HG03354 (cell line): ENCODE data around the gene UTS2R.

Experiments used
- ATAC-seq: cut with Tn5 transposase; IDR thresholded peaks from one replicate; pipeline ENCODE4 v1.9.1; 2021; ENCODE audit warnings: mild to moderate bottlenecking; ENCODE audit not compliant: unreplicated experiment, poor library complexity, severe bottlenecking

Gene UTS2R

DNA sequence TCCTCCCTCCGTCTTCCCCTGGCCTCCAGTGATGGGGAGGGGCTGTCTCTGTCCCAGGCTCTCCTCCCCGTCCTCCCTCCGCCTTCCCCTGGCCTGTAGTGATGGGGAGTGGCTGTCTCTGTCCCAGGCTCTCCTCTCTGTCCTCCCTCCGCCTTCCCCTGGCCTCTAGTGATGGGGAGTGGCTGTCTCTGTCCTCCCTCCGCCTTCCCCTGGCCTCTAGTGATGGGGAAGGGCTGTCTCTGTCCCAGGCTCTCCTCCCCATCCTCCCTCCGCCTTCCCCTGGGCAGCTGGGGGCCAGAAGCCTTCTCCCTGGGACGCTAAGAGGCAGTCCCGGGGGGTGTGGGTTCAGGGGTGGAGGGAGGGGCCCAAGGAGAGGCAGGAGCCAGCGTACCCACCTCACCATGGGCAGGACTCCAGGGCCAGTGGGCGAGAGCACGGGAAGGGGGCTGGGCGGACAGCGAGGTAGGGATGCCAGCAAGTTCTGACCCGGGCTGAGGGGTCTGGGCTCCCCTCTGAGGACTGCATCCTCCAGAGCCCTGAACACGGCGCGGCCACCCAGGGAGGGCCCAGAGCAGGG, 14.8 kb downstream of the UTS2R start:
- ATAC-seq, result no peak

GRCh38 chr17:82386881-82387704, 15.5 kb downstream of the UTS2R start:
- no peak for ATAC-seq

GRCh38 chr17:82387705-82388106, 16.1 kb downstream of the UTS2R start:
- ATAC-seq, result no peak

- ATAC-seq, result no peak
Observed at GRCh38 chr17:82388223-82388921, 16.8 kb downstream of the UTS2R start.

DNA sequence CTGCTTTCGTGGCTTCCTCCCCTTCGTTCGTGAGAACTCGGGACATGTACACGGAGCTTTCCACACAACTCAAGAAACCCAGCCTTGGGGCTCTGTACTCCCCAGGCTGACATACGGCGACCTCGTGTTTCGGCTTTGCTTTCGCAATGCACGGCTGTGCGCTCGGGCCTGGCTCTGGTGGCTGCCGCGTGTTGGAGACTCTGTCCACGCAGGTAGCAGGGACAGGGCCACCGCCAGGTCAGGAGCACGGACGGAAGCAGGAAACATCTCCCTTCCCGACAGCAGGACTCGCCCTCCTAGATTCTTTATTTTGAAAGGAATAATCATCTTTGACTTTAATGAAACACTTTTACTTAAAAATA, 17.3 kb downstream of the UTS2R start:
- no peak for ATAC-seq

DNA sequence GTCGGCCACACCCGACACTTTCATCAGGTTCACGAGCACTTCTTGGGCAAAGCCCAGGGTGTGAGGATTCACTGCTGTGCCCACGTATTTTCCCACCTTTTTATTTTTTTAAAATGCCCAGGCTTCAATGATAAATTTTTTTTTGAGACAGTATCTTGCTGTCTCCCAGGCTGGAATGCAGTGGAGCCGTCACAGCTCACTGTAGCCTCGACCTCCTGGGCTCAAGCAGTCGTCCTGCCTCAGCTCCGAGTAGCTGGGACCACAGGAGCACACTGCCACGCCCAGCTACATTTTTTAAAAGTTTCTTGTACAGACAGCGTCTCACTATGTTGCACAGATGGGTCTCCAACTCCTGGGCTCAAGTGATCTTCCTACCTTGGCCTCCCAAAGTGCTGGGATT, 17.8 kb downstream of the UTS2R start:
- ATAC-seq, result no peak

DNA sequence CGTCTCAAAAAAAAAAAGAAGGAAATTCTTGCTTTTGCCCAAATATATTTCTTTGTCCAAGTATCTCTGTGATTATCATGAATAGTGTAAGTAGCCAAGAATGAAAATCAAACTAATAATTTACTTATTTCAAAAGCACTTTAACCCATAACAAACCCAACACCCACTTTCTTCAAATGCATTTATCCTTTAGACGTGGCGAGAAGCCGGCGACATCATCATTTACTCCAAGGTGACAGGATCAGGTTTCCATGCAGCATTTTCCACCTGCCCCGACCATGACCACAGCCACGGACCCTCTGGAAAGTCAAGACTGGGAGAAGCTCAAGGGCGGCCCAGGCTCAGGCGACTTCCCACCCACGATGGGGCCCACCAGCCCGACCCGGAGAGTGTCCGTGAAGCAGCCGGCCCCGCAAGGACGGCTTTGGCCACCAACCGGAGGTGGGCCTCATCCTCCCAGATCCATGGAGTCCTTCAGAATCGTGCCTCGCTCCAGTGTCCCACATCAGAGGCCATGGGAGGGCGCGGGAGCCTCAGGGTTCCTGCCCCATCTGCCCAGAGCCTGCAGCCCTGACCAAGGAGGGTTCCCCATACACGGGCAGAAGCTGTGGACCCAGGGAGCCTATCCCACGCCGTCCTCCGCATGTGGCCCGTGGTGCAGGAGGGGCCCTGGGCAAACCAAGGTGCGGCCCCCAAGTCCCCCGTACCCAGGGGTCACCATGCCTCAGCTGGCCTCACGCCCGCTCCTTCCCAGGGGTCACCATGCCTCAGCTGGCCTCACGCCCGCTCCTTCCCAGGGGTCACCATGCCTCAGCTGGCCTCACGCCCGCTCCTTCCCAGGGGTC, 18.7 kb downstream of the UTS2R start:
- ATAC-seq, result no peak

DNA sequence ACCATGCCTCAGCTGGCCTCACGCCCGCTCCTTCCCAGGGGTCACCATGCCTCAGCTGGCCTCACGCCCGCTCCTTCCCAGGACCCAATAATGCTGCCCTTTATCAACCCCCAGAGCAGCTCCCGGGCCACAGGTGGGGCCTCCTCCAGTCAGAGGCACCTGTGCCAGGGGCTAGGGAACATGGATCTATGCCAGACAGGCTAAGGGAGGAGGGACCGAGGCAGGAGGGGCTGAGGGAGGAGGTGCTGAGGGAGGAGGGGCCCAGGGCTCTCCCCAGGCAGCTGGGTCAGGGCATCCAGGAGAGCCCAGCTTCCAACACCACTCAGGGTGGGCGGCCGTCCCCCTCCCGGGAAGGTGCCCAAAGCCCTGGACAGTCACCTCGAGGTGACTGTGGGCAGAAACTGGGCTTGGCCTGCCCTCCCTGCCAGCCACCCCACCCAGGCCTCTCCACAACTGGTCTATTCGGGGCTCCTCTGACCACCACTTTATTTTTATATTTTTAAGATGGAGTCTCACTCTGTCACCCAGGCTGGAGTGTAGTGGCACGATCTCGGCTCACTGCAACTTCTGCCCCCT, 19.4 kb downstream of the UTS2R start:
- no peak for ATAC-seq

- ATAC-seq, result no peak
Observed at GRCh38 chr17:82391496-82392066, 20.0 kb downstream of the UTS2R start.

GRCh38 chr17:82392209-82392920, 20.8 kb downstream of the UTS2R start:
- ATAC-seq, result no peak

DNA sequence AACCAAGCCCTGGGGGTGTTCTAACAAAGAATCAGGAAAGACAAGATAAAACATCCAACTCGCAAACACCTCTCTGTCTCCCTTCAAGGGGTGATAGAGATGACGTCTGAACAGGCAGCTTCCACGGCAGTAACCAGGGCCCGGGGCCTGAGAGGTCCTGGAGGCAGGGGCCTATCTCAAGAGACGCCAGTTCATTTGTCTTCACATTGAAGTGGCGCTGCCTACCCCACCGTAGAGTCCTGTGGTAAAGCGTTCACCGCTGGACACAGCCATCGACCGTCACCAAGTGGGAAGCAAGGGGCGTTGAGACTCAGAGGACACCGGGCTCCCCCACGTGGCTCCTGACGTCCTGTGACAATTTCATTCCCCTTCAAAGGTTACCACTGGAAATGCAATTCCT, 21.4 kb downstream of the UTS2R start:
- no peak for ATAC-seq

- no peak for ATAC-seq
Observed at GRCh38 chr17:82394278-82394677, 22.7 kb downstream of the UTS2R start.

- ATAC-seq, result no peak
Observed at GRCh38 chr17:82396601-82397435, 25.3 kb downstream of the UTS2R start.

DNA sequence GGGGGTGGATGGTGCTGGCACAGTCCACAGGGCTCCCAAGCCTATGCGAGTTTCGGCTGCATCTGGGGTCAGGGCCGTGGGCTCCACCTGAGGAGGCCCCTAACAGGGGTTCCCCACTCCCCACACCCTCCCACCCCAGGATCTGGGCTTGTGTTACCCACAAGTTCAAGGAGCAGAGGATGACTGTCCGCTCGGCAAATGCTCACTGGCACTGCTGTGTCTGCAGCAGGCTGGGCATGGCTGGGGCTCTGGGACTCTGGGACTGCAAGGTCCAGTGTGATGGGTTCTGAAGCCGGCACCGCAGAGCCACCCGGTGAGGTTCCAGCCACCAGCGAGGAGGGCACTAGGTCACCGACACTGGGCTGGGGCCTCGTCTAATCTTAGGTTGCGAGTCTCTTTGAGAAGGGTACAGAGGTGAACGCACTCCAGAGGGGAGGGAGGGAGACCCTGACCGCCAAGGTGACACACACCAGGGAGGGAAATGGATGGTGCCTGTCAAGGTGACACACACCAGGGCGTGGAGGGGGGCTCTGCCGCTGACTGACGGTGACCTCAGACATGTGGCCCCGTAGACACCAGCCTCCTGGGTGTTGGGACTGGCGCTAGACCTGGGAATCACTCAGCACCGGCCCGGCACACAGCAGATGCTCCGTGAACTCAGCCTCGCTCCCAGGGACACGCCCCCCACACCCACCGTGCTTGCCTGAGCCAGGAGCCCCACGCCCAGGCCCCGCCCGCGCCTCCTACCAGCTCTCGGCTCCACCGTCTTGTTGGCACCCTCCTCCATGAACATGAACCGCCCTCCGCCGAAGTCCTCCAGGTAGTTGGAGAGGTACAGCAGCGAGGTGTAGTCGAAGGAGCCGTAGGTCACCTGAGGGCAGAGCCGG, 26.1 kb downstream of the UTS2R start:
- ATAC-seq, result no peak

- no peak for ATAC-seq
Observed at GRCh38 chr17:82399041-82399441, 27.5 kb downstream of the UTS2R start.

DNA sequence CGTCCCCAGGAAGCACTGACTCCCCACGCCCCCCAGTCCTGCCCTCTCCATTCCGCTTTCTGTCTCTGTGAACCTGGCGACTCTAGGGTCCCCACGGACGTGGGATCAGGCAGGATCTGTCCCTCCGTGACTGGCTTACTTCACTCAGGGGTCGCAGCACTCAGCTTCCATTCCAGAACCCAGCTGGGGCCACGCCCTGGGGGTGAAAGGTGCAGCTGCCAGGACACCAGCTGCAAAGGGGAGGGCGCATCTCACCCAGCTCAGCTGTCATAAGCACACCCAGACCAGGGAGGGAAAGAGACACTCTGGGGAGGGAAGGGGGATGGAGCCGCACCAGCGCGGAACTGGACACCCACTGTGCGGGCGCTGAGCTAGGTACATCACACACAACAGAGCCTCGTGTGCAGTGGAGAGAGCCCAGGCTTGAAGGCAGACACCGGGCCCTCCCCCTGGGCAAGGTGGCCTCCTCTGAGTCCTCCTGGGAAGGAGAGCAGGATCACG, 28.1 kb downstream of the UTS2R start:
- ATAC-seq, result no peak

GRCh38 chr17:82400206-82400605, 28.6 kb downstream of the UTS2R start:
- ATAC-seq, result no peak
